ENCODE data around the gene TIMMDC1.
"Not testable (repeated sequence)": the region's sequence is repeated elsewhere in the genome, so short reads cannot be mapped to it uniquely, and the experiment has no call there.

Gene TIMMDC1

GRCh38 chr3:119555929-119556328 is 57.6 kb downstream of the TIMMDC1 start:
- DNase-seq (ENCODE audit: low read depth in 2 of 2), result no peak

GRCh38 chr3:119557192-119557876 is 59.0 kb downstream of the TIMMDC1 start:
- DNase-seq (ENCODE audit: low read depth in 2 of 2), result no peak

- no peak for DNase-seq (ENCODE audit: low read depth in 2 of 2)
Observed at GRCh38 chr3:119557877-119558269, 59.5 kb downstream of the TIMMDC1 start.

- no peak for DNase-seq (ENCODE audit: low read depth in 2 of 2)
Observed at GRCh38 chr3:119558626-119559317, 60.4 kb downstream of the TIMMDC1 start.

GRCh38 chr3:119559441-119559963 is 61.2 kb downstream of the TIMMDC1 start, which contains the start of gene CD80:
TSS of gene CD80 (minus strand) at chr3:119559614. CDS start at chr3:119557728, 1,886 bp downstream.
- peak in 1 of 2 donors; percentile 42 for DNase-seq (ENCODE audit: low read depth in 2 of 2)

GRCh38 chr3:119560160-119560559 is 61.8 kb downstream of the TIMMDC1 start:
- no peak for DNase-seq (ENCODE audit: low read depth in 2 of 2)

GRCh38 chr3:119562307-119562961 is 64.1 kb downstream of the TIMMDC1 start:
- no peak for DNase-seq (ENCODE audit: low read depth in 2 of 2)

- DNase-seq (ENCODE audit: low read depth in 2 of 2), result not testable (repeated sequence)
Observed at GRCh38 chr3:119563334-119563733, 65.0 kb downstream of the TIMMDC1 start.

- no peak for DNase-seq (ENCODE audit: low read depth in 2 of 2)
Observed at GRCh38 chr3:119569156-119569555, 70.8 kb downstream of the TIMMDC1 start.

GRCh38 chr3:119570229-119570628 is 71.9 kb downstream of the TIMMDC1 start:
- DNase-seq (ENCODE audit: low read depth in 2 of 2), result no peak

GRCh38 chr3:119571230-119571629 is 72.9 kb downstream of the TIMMDC1 start:
- no peak for DNase-seq (ENCODE audit: low read depth in 2 of 2)

- no peak for DNase-seq (ENCODE audit: low read depth in 2 of 2)
Observed at GRCh38 chr3:119571688-119572087, 73.3 kb downstream of the TIMMDC1 start.

Data from activated CD4-positive, alpha-beta T cell treated with anti-CD3 and anti-CD28 coated beads for 24 hours (primary cell).